Neural cell (in vitro differentiated cells): Measurements from ENCODE around the gene HPN. TPM values are rescaled to one million over a fixed set of nuclear protein-coding genes. Genes with fewer than 3 reads are reported as not detected.

Experiments
- H2AFZ ChIP-seq: fragments of 200-600, 300-800 bp; sonication (generic), shearing (Covaris generic); 2 replicates; pipeline ENCODE4 v1.6.0; 2014; ENCODE audit warnings: low read depth, mild to moderate bottlenecking, antibody characterized with exemption, low read length, moderate library complexity
- H3F3A ChIP-seq: fragments of 200-600 bp; shearing (Covaris generic); 2 replicates; pipeline ENCODE4 v1.6.1; 2016; ENCODE audit warnings: mild to moderate bottlenecking, moderate library complexity, mixed read lengths, antibody characterized with exemption, low read length; ENCODE audit not compliant: insufficient read depth, poor library complexity, severe bottlenecking
- H3K27ac ChIP-seq: fragments of 200-600, 300-800 bp; sonication (generic), shearing (Covaris generic); 2 replicates; pipeline ENCODE4 v1.5.1; 2014; ENCODE audit warnings: mild to moderate bottlenecking, low read length, moderate library complexity
- H3K27me3 ChIP-seq: fragments of 300-800, 200-600 bp; sonication (generic), shearing (Covaris generic); 2 replicates; pipeline ENCODE4 v1.6.0; 2014; ENCODE audit warnings: mild to moderate bottlenecking, low read depth, low read length, moderate library complexity; ENCODE audit not compliant: insufficient read depth
- H3K36me3 ChIP-seq: fragments of 300-800, 200-600 bp; sonication (generic), shearing (Covaris generic); 2 replicates; pipeline ENCODE4 v1.5.1; 2014; ENCODE audit warnings: mild to moderate bottlenecking, antibody characterized with exemption, low read length, moderate library complexity; ENCODE audit not compliant: insufficient read depth
- H3K4me2 ChIP-seq: fragments of 300-800, 200-600 bp; sonication (generic), shearing (Covaris generic); 2 replicates; pipeline ENCODE4 v1.6.0; 2014; ENCODE audit warnings: mild to moderate bottlenecking, low read length
- H3K4me3 ChIP-seq: fragments of 300-800, 200-600 bp; sonication (generic), shearing (Covaris generic); 2 replicates; pipeline ENCODE4 v1.5.1; 2014; ENCODE audit warnings: mild to moderate bottlenecking, low read length, moderate library complexity
- H3K79me2 ChIP-seq: fragments of 200-600 bp; shearing (Covaris generic); replicated peaks from 2 replicates; pipeline ENCODE4 v1.6.0; 2014; ENCODE audit warnings: mild to moderate bottlenecking, low read length, moderate library complexity; ENCODE audit not compliant: insufficient read depth
- H3K9ac ChIP-seq: fragments of 300-800, 200-600 bp; sonication (generic), shearing (Covaris generic); 2 replicates; pipeline ENCODE4 v1.6.1; 2016; ENCODE audit warnings: mild to moderate bottlenecking, low read length, mixed read lengths
- H3K9me2 ChIP-seq: fragments of 200-600 bp; shearing (Covaris generic); 2 replicates; pipeline ENCODE4 v1.6.1; 2016; ENCODE audit warnings: mild to moderate bottlenecking, low read length, mixed read lengths; ENCODE audit not compliant: insufficient read depth
- H3K9me3 ChIP-seq: fragments of 200-600, 300-800 bp; sonication (generic), shearing (Covaris generic); 2 replicates; pipeline ENCODE4 v1.6.1; 2016; ENCODE audit warnings: mild to moderate bottlenecking, mixed run types, low read length, moderate library complexity, mixed read lengths
- H4K20me1 ChIP-seq: fragments of 200-600 bp; shearing (Covaris generic); 2 replicates; pipeline ENCODE4 v1.6.1; 2016; ENCODE audit warnings: mild to moderate bottlenecking, mixed run types; ENCODE audit not compliant: insufficient read depth
- CTCF ChIP-seq: fragments of 450-650 bp; IDR thresholded peaks from 2 replicates; pipeline ENCODE4 v1.5.1; 2014; ENCODE audit warnings: antibody characterized with exemption, mild to moderate bottlenecking, moderate library complexity; ENCODE audit not compliant: poor library complexity, severe bottlenecking
- EP300 ChIP-seq: fragments of 450-650 bp; conservative IDR thresholded peaks from 2 replicates; pipeline ENCODE4 v1.6.1; 2014; ENCODE audit warnings: antibody characterized with exemption, mild to moderate bottlenecking, moderate library complexity; ENCODE audit not compliant: poor library complexity, severe bottlenecking
- EZH2 ChIP-seq: fragments of 200-600, 300-800 bp; shearing (Covaris generic), sonication (generic); IDR thresholded peaks from 2 replicates; pipeline ENCODE4 v1.6.1; 2014; ENCODE audit warnings: antibody characterized with exemption, low read length, borderline replicate concordance, mild to moderate bottlenecking; ENCODE audit not compliant: insufficient read depth, poor library complexity, severe bottlenecking
- MXI1 ChIP-seq: fragments of 450-650 bp; conservative IDR thresholded peaks from 2 replicates; pipeline ENCODE4 v1.6.1; 2014; ENCODE audit warnings: antibody characterized with exemption, mild to moderate bottlenecking; ENCODE audit not compliant: poor library complexity, severe bottlenecking
- POLR2AphosphoS5 ChIP-seq: IDR thresholded peaks from 2 replicates; pipeline ENCODE4 v1.6.1; 2012
- RAD21 ChIP-seq: fragments of 450-650 bp; conservative IDR thresholded peaks from 2 replicates; pipeline ENCODE4 v1.6.1; 2014; ENCODE audit warnings: antibody characterized with exemption, mild to moderate bottlenecking, moderate library complexity
- REST ChIP-seq: IDR thresholded peaks from 2 replicates; pipeline ENCODE4 v1.6.1; 2012; ENCODE audit warnings: borderline replicate concordance
- SMC3 ChIP-seq: fragments of 450-650 bp; conservative IDR thresholded peaks from 2 replicates; pipeline ENCODE4 v1.6.1; 2014; ENCODE audit warnings: antibody characterized with exemption, mild to moderate bottlenecking, moderate library complexity; ENCODE audit not compliant: poor library complexity
- TAF1 ChIP-seq: IDR thresholded peaks from 2 replicates; pipeline ENCODE4 v1.6.1; 2012; ENCODE audit warnings: low read depth
- polyA plus RNA-seq: library from polyadenylated mRNA; depleted of rRNA; stranded (reverse); fragments of >200 nt; gene quantifications from 2 replicates; pipeline ENCODE4 v1.2.3, GENCODE V29; 2014

HPN gene
- polyA plus RNA-seq, 1 donor from 2014 or later, result 0.15 TPM

GRCh38 chr19:35011737-35012682 is 29.5 kb upstream of the HPN start:
- Histone ChIP-seq H3K4me2 (no peak overlapping the region), H3K79me2 (no peaks in the 10 kb centered on the region), H3K4me3 (no peak overlapping the region), H3F3A (no peaks in the 10 kb centered on the region), H3K9me2 (no peaks in the 10 kb centered on the region), H3K9me3 (no peaks in the 10 kb centered on the region), H3K27ac (no peak overlapping the region), H2AFZ (no peak overlapping the region), H3K36me3 (no peaks in the 10 kb centered on the region), H3K27me3 (no peaks in the 10 kb centered on the region), H3K9ac (no peak overlapping the region), H4K20me1 (no peaks in the 10 kb centered on the region)
- TF ChIP-seq SMC3 (no peak), TAF1 (no peak), POLR2AphosphoS5 (no peak), EP300 (no peak), CTCF (no peak), REST (no peak), RAD21 (no peak), MXI1 (no peak), EZH2 (no peak)

GRCh38 chr19:35013041-35013819 is 28.3 kb upstream of the HPN start:
- Histone ChIP-seq H3F3A (no peaks in the 10 kb centered on the region), H3K9me2 (no peaks in the 10 kb centered on the region), H3K4me2 (no peak overlapping the region), H4K20me1 (no peaks in the 10 kb centered on the region), H3K27me3 (no peaks in the 10 kb centered on the region), H3K4me3 (no peak overlapping the region), H2AFZ (no peak overlapping the region), H3K9ac (no peak overlapping the region), H3K79me2 (no peaks in the 10 kb centered on the region), H3K36me3 (no peaks in the 10 kb centered on the region), H3K9me3 (no peaks in the 10 kb centered on the region), H3K27ac (no peak overlapping the region)
- TF ChIP-seq EZH2, result no peak
- TF ChIP-seq SMC3, result peak; percentile 53
- peak; percentile 61 for TF ChIP-seq CTCF
- no peak for TF ChIP-seq POLR2AphosphoS5
- peak; percentile 46 for TF ChIP-seq RAD21
- no peak for TF ChIP-seq EP300
